Fibroblast of skin of abdomen (primary cell): ENCODE data around the gene S1PR5.
"Not testable (repeated sequence)": the region's sequence is repeated elsewhere in the genome, so short reads cannot be mapped to it uniquely, and the experiment has no call there.

Experiments
- DNase-seq: peaks from one replicate; pipeline ENCODE4 v3.0.0-alpha.2; 2013

The S1PR5 gene

GRCh38 chr19:10544242-10544752, 27.1 kb upstream of the S1PR5 start:
- DNase-seq: no peak

GRCh38 chr19:10543420-10544241, 26.4 kb upstream of the S1PR5 start, which contains the start of gene ATG4D:
ATG4D (plus strand) TSS chr19:10543904; CDS start chr19:10544091, 187 bp downstream.
- DNase-seq: peak; percentile 61

- DNase-seq: no peak
Observed at GRCh38 chr19:10543059-10543419, 25.8 kb upstream of the S1PR5 start.

GRCh38 chr19:10539016-10539415, 21.8 kb upstream of the S1PR5 start:
- not testable (repeated sequence) for DNase-seq

GRCh38 chr19:10538204-10538983, 21.1 kb upstream of the S1PR5 start:
- no peak for DNase-seq

- DNase-seq: no peak
Observed at GRCh38 chr19:10537668-10538067, 20.4 kb upstream of the S1PR5 start.

GRCh38 chr19:10535613-10536012, 18.4 kb upstream of the S1PR5 start:
- DNase-seq: no peak

GRCh38 chr19:10533646-10534386, 16.6 kb upstream of the S1PR5 start:
- peak; percentile 92 for DNase-seq

GRCh38 chr19:10532457-10532856, 15.2 kb upstream of the S1PR5 start:
- no peak for DNase-seq

GRCh38 chr19:10526887-10527286, 9.6 kb upstream of the S1PR5 start:
- DNase-seq: not testable (repeated sequence)

GRCh38 chr19:10525636-10526035, 8.4 kb upstream of the S1PR5 start:
- no peak for DNase-seq

- DNase-seq: no peak
Observed at GRCh38 chr19:10523135-10523636, 5.9 kb upstream of the S1PR5 start.

GRCh38 chr19:10521461-10522171, 4.4 kb upstream of the S1PR5 start:
- no peak for DNase-seq

GRCh38 chr19:10520652-10521318, 3.5 kb upstream of the S1PR5 start:
- no peak for DNase-seq

GRCh38 chr19:10519421-10519820, 2.2 kb upstream of the S1PR5 start:
- DNase-seq: no peak

- DNase-seq: no peak
Observed at GRCh38 chr19:10518444-10519361, 1.5 kb upstream of the S1PR5 start.

GRCh38 chr19:10517760-10518443, 655 bp upstream of the S1PR5 start:
- DNase-seq: peak; percentile 15

- DNase-seq: no peak
Observed at GRCh38 chr19:10516671-10517286, 468 bp downstream of the S1PR5 start.

- no peak for DNase-seq
Observed at GRCh38 chr19:10516064-10516385, 1.2 kb downstream of the S1PR5 start.
